Measurements from ENCODE around the gene OR52K1.

GRCh38 chr11:4523666-4524065 lies 41.2 kb downstream of the OR52K1 start:
- TF ChIP-seq FOXM1 (IDR thresholded peaks at IDR 0.05; ENCODE audit: borderline replicate concordance) (no peak), SUZ12 (IDR thresholded peaks at IDR 0.05) (no peak), ARNT (IDR thresholded peaks at IDR 0.05) (no peak), SP1 (IDR thresholded peaks at IDR 0.05) (no peak), ELF4 (IDR thresholded peaks at IDR 0.05) (no peak), FOXA1 (IDR thresholded peaks at IDR 0.05) (no peak), FOXK2 (IDR thresholded peaks at IDR 0.05) (no peak)

Measured in HEK293T (cell line).